GM12878 (cell line): Measurements from ENCODE around the gene CDC27. TPM values are rescaled to one million over a fixed set of nuclear protein-coding genes. Genes with fewer than 3 reads are reported as not detected.

Source experiments
- BCLAF1 ChIP-seq: fragments of 450-650 bp; IDR thresholded peaks from 2 replicates; pipeline ENCODE4 v1.6.1; 2017; ENCODE audit warnings: antibody characterized with exemption, mild to moderate bottlenecking, moderate library complexity
- BHLHE40 ChIP-seq, 2 experiments: fragments of 450-650 bp in 1 of 2; IDR thresholded peaks; 2 replicates each; pipeline ENCODE4 v1.6.1; 2011 to 2017; ENCODE audit warnings: low read depth in 2 of 2, borderline replicate concordance in 1 of 2, improper control_type of control experiment in 1 of 2, low read length in 1 of 2, mild to moderate bottlenecking in 1 of 2
- CBX3 ChIP-seq: fragments of 200-600 bp; sonication (generic); IDR thresholded peaks from 2 replicates; pipeline ENCODE4 v1.6.1; 2016; ENCODE audit warnings: low read depth, borderline replicate concordance
- CREB1 ChIP-seq: IDR thresholded peaks from 2 replicates; pipeline ENCODE4 v1.6.1; 2012; ENCODE audit warnings: low read depth, mild to moderate bottlenecking, inconsistent platforms
- DPF2 ChIP-seq: fragments of 450-650 bp; IDR thresholded peaks from 2 replicates; pipeline ENCODE4 v1.6.1; 2017; ENCODE audit warnings: mild to moderate bottlenecking
- E4F1 ChIP-seq: fragments of 450-650 bp; IDR thresholded peaks from 2 replicates; pipeline ENCODE4 v1.6.1; 2018; ENCODE audit warnings: borderline replicate concordance, mild to moderate bottlenecking; ENCODE audit not compliant: partially characterized antibody
- EED ChIP-seq: sonication (generic); IDR thresholded peaks from 2 replicates; pipeline ENCODE4 v1.6.1; 2016; ENCODE audit warnings: antibody characterized with exemption, low read depth
- GABPA ChIP-seq: IDR thresholded peaks from 2 replicates; pipeline ENCODE4 v1.6.1; 2014; ENCODE audit warnings: antibody characterized with exemption, low read depth, mild to moderate bottlenecking, inconsistent platforms
- GATAD2B ChIP-seq: fragments of 450-650 bp; conservative IDR thresholded peaks from 2 replicates; pipeline ENCODE4 v1.6.1; 2017; ENCODE audit warnings: low read depth, mild to moderate bottlenecking, moderate library complexity
- IKZF1 ChIP-seq: fragments of 450-650 bp; conservative IDR thresholded peaks from 2 replicates; pipeline ENCODE4 v1.6.1; 2017; ENCODE audit warnings: antibody characterized with exemption, mild to moderate bottlenecking
- KAT2A ChIP-seq: conservative IDR thresholded peaks from 2 replicates; pipeline ENCODE4 v1.6.1; 2011; ENCODE audit warnings: low read depth, low read length; ENCODE audit not compliant: control insufficient read depth
- MEF2B ChIP-seq: fragments of 450-650 bp; IDR thresholded peaks from 2 replicates; pipeline ENCODE4 v1.6.1; 2018; ENCODE audit warnings: mild to moderate bottlenecking, moderate library complexity; ENCODE audit not compliant: partially characterized antibody, poor library complexity, severe bottlenecking
- NR2C1 ChIP-seq: fragments of 450-650 bp; IDR thresholded peaks from 2 replicates; pipeline ENCODE4 v1.6.1; 2017; ENCODE audit warnings: antibody characterized with exemption, mild to moderate bottlenecking, moderate library complexity
- PKNOX1 ChIP-seq: fragments of 450-650 bp; IDR thresholded peaks from 2 replicates; pipeline ENCODE4 v1.6.1; 2016; ENCODE audit warnings: mild to moderate bottlenecking
- POLR2A ChIP-seq: IDR thresholded peaks from 2 replicates; pipeline ENCODE4 v1.6.1; 2011; ENCODE audit warnings: low read depth, mild to moderate bottlenecking, low read length
- POLR2AphosphoS2 ChIP-seq: IDR thresholded peaks from 2 replicates; pipeline ENCODE4 v1.6.1; 2011; ENCODE audit warnings: low read depth, mild to moderate bottlenecking, low read length, improper control_type of control experiment, moderate library complexity
- SIN3A ChIP-seq: IDR thresholded peaks from 2 replicates; pipeline ENCODE4 v1.6.1; 2012; ENCODE audit warnings: low read depth, low read length, improper control_type of control experiment
- SIX5 ChIP-seq: IDR thresholded peaks from 2 replicates; pipeline ENCODE4 v1.6.1; 2011; ENCODE audit warnings: mild to moderate bottlenecking, low read depth, low read length, moderate library complexity; ENCODE audit not compliant: severe bottlenecking
- SKIL ChIP-seq: fragments of 450-650 bp; IDR thresholded peaks from 2 replicates; pipeline ENCODE4 v1.6.1; 2017; ENCODE audit warnings: mild to moderate bottlenecking, low read depth, inconsistent platforms; ENCODE audit not compliant: poor library complexity, severe bottlenecking
- SMAD1 ChIP-seq: fragments of 450-650 bp; IDR thresholded peaks from 2 replicates; pipeline ENCODE4 v1.6.1; 2018; ENCODE audit warnings: mild to moderate bottlenecking, low read depth; ENCODE audit not compliant: partially characterized antibody
- SUZ12 ChIP-seq: fragments of 200-600 bp; sonication (generic); IDR thresholded peaks from one replicate; pipeline ENCODE4 v1.6.1; 2018; ENCODE audit warnings: antibody characterized with exemption, mild to moderate bottlenecking; ENCODE audit not compliant: unreplicated experiment
- TBL1XR1 ChIP-seq: IDR thresholded peaks from 2 replicates; pipeline ENCODE4 v1.6.1; 2012; ENCODE audit warnings: low read depth, low read length, improper control_type of control experiment
- polyA plus RNA-seq, 11 experiments: library from polyadenylated mRNA; depleted of rRNA in 4 of 11; unstranded in 6 of 11; stranded (reverse) in 5 of 11; fragments of >200 nt; fragmentation: Nextera tagmentation in 4 of 11; fragmentation: Illumina TruSeq in 1 of 11; extraction: Ambion mirVana in 4 of 11; extraction: Trizol in 1 of 11; gene quantifications; 1 replicate in 1 of 11; 2 replicates in 10 of 11; pipeline versions ENCODE4 v1.2.1 to v1.2.3, GENCODE V29; 2011 to 2016; ENCODE audit warnings: inconsistent platforms in 2 of 11, missing spikeins in 2 of 11, low read depth in 1 of 11
- total RNA-seq, 4 experiments: library from RNA; depleted of rRNA in 3 of 4; stranded (reverse); fragments of >200 nt in 3 of 4; fragmentation: Illumina TruSeq in 1 of 4; extraction: Trizol in 1 of 4; gene quantifications; 2 replicates each; pipeline versions ENCODE4 v1.2.1 to v1.2.3, GENCODE V29; 2013 to 2021

The CDC27 gene
- total and polyA plus RNA-seq, 10 of the 15 experiments (the other 5 are each of a cell fraction or from before 2014, with no cell fraction given): 23.2 to 138 (median 97.8) TPM

- no peak for TF ChIP-seq SIN3A
- peak; percentile 86 for TF ChIP-seq GATAD2B
- peak; percentile 60; the same call in 1 of the 2 replicates for TF ChIP-seq IKZF1
- no peak for TF ChIP-seq BCLAF1
- TF ChIP-seq NR2C1: no peak
- TF ChIP-seq SKIL: no peak
- TF ChIP-seq PKNOX1: peak; percentile 97
- TF ChIP-seq E4F1: no peak
- TF ChIP-seq SIX5: peak; percentile 14
- no peak for TF ChIP-seq SUZ12
- peak in 1 of 2 experiments; percentile 62; a peak in 2 of 4 replicates for TF ChIP-seq BHLHE40 (IDR thresholded peaks at IDR 0.05; ENCODE audit: borderline replicate concordance in 1 of 2, low read depth in 2 of 2, low read length in 1 of 2)
- no peak for TF ChIP-seq CBX3
- no peak for TF ChIP-seq KAT2A
- TF ChIP-seq DPF2: peak; percentile 87
- peak; percentile 75 for TF ChIP-seq POLR2A
- 0 out of 2 replicates have a peak, but pooled peaks have one; percentile 43 for TF ChIP-seq GABPA
- TF ChIP-seq SMAD1: no peak
- TF ChIP-seq MEF2B: peak; percentile 46
- TF ChIP-seq TBL1XR1: no peak
- peak; percentile 43; the same call in 1 of the 2 replicates for TF ChIP-seq POLR2AphosphoS2
- TF ChIP-seq EED: no peak
- TF ChIP-seq CREB1: 0 out of 2 replicates have a peak, but pooled peaks have one; percentile 31
Observed at GRCh38 chr17:47099987-47100711, 88.9 kb downstream of the CDC27 start (continued).
